Neuronal stem cell (in vitro differentiated cells): Measurements from ENCODE around the gene ZDHHC13.

ENCODE experiments used
- DNase-seq: peaks from one replicate; pipeline ENCODE4 v3.0.0-alpha.2; 2013; ENCODE audit warnings: low spot score
- H2AFZ ChIP-seq: one replicate; pipeline ENCODE4 v1.6.1; 2013; ENCODE audit warnings: mild to moderate bottlenecking, low read length, inconsistent platforms
- H2AK5ac ChIP-seq: 2 replicates; pipeline ENCODE4 v1.6.1; 2013; ENCODE audit warnings: low read depth, mild to moderate bottlenecking, inconsistent platforms, low read length, moderate library complexity, mixed read lengths
- H2BK120ac ChIP-seq: 2 replicates; pipeline ENCODE4 v1.6.1; 2013; ENCODE audit warnings: low read depth, mild to moderate bottlenecking, inconsistent platforms, low read length, moderate library complexity, mixed read lengths
- H2BK12ac ChIP-seq: one replicate; pipeline ENCODE4 v1.6.1; 2013; ENCODE audit warnings: low read length, inconsistent platforms
- H2BK15ac ChIP-seq: 2 replicates; pipeline ENCODE4 v1.6.1; 2013; ENCODE audit warnings: mild to moderate bottlenecking, low read length, inconsistent platforms, mixed read lengths
- H2BK5ac ChIP-seq: one replicate; pipeline ENCODE4 v1.6.1; 2013; ENCODE audit warnings: inconsistent platforms, mild to moderate bottlenecking, low read length, moderate library complexity
- H3K14ac ChIP-seq: one replicate; pipeline ENCODE4 v1.6.1; 2013; ENCODE audit warnings: low read length, inconsistent platforms
- H3K18ac ChIP-seq: 2 replicates; pipeline ENCODE4 v1.6.1; 2013; ENCODE audit warnings: low read length, inconsistent platforms
- H3K23ac ChIP-seq: 2 replicates; pipeline ENCODE4 v1.6.1; 2013; ENCODE audit warnings: low read depth, mild to moderate bottlenecking, mixed read lengths, low read length, inconsistent platforms; ENCODE audit not compliant: poor library complexity
- H3K27ac ChIP-seq: replicated peaks from 3 replicates; pipeline ENCODE4 v1.5.1; 2013; ENCODE audit warnings: low read length, inconsistent platforms
- H3K27me3 ChIP-seq, 3 experiments: 2 replicates each; pipeline ENCODE4 v1.6.1; 2013; ENCODE audit warnings: low read length in 3 of 3, mild to moderate bottlenecking in 2 of 3, inconsistent platforms in 1 of 3, low read depth in 1 of 3, mixed read lengths in 1 of 3, moderate library complexity in 1 of 3; ENCODE audit not compliant: control insufficient read depth in 3 of 3, insufficient read depth in 3 of 3
- H3K36me3 ChIP-seq, 2 donors: replicated peaks in 1 of 2; 2 replicates each; pipeline ENCODE4 v1.6.1; 2013; ENCODE audit warnings: low read length in 2 of 2; ENCODE audit not compliant: control insufficient read depth in 2 of 2, insufficient read depth in 2 of 2
- H3K4ac ChIP-seq: 2 replicates; pipeline ENCODE4 v1.6.1; 2013; ENCODE audit warnings: inconsistent platforms, mild to moderate bottlenecking, low read length, moderate library complexity
- H3K4me1 ChIP-seq, 2 donors: 1 replicate in 1 of 2; 2 replicates in 1 of 2; pipeline ENCODE4 v1.6.1; 2013; ENCODE audit warnings: low read length in 2 of 2, low read depth in 1 of 2; ENCODE audit not compliant: control insufficient read depth in 2 of 2, insufficient read depth in 1 of 2
- H3K4me2 ChIP-seq: one replicate; pipeline ENCODE4 v1.6.1; 2013; ENCODE audit warnings: mild to moderate bottlenecking, low read length, inconsistent platforms; ENCODE audit not compliant: insufficient read depth, poor library complexity, severe bottlenecking
- H3K4me3 ChIP-seq, 2 donors: 2 replicates each; pipeline ENCODE4 v1.5.1; 2013; ENCODE audit warnings: low read length in 2 of 2, mild to moderate bottlenecking in 2 of 2, inconsistent platforms in 1 of 2, moderate library complexity in 1 of 2
- H3K79me1 ChIP-seq: one replicate; pipeline ENCODE4 v1.6.1; 2013; ENCODE audit warnings: low read depth, mild to moderate bottlenecking, inconsistent platforms, low read length, moderate library complexity
- H3K9ac ChIP-seq: one replicate; pipeline ENCODE4 v1.6.1; 2013; ENCODE audit warnings: mild to moderate bottlenecking, low read depth, low read length, inconsistent platforms; ENCODE audit not compliant: poor library complexity
- H3K9me3 ChIP-seq, 2 donors: replicated peaks in 1 of 2; 2 replicates each; pipeline versions ENCODE3 to v1.6.1; 2013; ENCODE audit warnings: low read length in 2 of 2, mild to moderate bottlenecking in 2 of 2, inconsistent platforms in 1 of 2, low read depth in 1 of 2, mixed read lengths in 1 of 2, moderate library complexity in 1 of 2; ENCODE audit not compliant: control insufficient read depth in 2 of 2, insufficient read depth in 1 of 2
- H4K8ac ChIP-seq: one replicate; pipeline ENCODE4 v1.6.1; 2013; ENCODE audit warnings: low read depth, mild to moderate bottlenecking, inconsistent platforms, low read length, moderate library complexity
- H4K91ac ChIP-seq: one replicate; pipeline ENCODE4 v1.6.1; 2013; ENCODE audit warnings: low read length, low read depth, mild to moderate bottlenecking, inconsistent platforms; ENCODE audit not compliant: poor library complexity
- WGBS, 2 donors: extraction: QIAGEN DNeasy Blood & Tissue Kit; methylation state at CpG; one replicate each; pipeline ENCODE4 v1.1.7; 2013; ENCODE audit warnings: missing lambda C conversion rate in 2 of 2, mixed read lengths in 1 of 2; ENCODE audit not compliant: insufficient read length in 2 of 2, insufficient replicate concordance in 1 of 2; ENCODE audit errors: extremely low coverage in 2 of 2; 5-methylcytosine and 5-hydroxymethylcytosine counted together

The ZDHHC13 gene

GRCh38 chr11:19225581-19225980 lies 108.6 kb downstream of the ZDHHC13 start:
- Histone ChIP-seq H3K36me3 (peaks cover 4 to 57% of the 10 kb centered on the region in 2 donors), H3K14ac (no peak overlapping the region), H3K4me2 (no peak overlapping the region), H2BK5ac (no peak overlapping the region), H4K91ac (no peak overlapping the region), H3K18ac (no peak overlapping the region), H2BK15ac (no peak overlapping the region), H3K27ac (no peak overlapping the region), H3K9me3 (peaks cover 0 to 4% of the 10 kb centered on the region in 2 donors), H3K79me1 (no peaks in the 10 kb centered on the region), H2AFZ (no peak overlapping the region), H2BK120ac (no peak overlapping the region), H3K23ac (no peak overlapping the region), H3K4me3 (no peak overlapping the region), H3K9ac (no peak overlapping the region), H4K8ac (no peak overlapping the region), H3K4me1 (no peaks in the 10 kb centered on the region), H2BK12ac (no peak overlapping the region), H3K27me3 (no peaks in the 10 kb centered on the region), H3K4ac (no peak overlapping the region), H2AK5ac (no peak overlapping the region)
- WGBS, 2 donors, result no CpG with 5 or more reads among the region's 3 CpGs
- no peak for DNase-seq
